ENCODE measurements around the gene MED20.
A peak's percentile ranks its signal among the peaks of the same experiment; 100 is the strongest.

MED20 gene

GRCh38 chr6:41900861-41901260, 20.1 kb downstream of the MED20 start:
- TF ChIP-seq, protein P1, sequence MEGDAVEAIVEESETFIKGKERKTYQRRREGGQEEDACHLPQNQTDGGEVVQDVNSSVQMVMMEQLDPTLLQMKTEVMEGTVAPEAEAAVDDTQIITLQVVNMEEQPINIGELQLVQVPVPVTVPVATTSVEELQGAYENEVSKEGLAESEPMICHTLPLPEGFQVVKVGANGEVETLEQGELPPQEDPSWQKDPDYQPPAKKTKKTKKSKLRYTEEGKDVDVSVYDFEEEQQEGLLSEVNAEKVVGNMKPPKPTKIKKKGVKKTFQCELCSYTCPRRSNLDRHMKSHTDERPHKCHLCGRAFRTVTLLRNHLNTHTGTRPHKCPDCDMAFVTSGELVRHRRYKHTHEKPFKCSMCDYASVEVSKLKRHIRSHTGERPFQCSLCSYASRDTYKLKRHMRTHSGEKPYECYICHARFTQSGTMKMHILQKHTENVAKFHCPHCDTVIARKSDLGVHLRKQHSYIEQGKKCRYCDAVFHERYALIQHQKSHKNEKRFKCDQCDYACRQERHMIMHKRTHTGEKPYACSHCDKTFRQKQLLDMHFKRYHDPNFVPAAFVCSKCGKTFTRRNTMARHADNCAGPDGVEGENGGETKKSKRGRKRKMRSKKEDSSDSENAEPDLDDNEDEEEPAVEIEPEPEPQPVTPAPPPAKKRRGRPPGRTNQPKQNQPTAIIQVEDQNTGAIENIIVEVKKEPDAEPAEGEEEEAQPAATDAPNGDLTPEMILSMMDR (conservative IDR thresholded peaks at IDR 0.05; ENCODE audit: low read depth, low read length): no peak
- no peak for DNase-seq (ENCODE audit: low read depth)
- H3K4me3 ChIP-seq (ENCODE audit: low read length): no peak overlapping the region

GRCh38 chr6:41896281-41896680, 24.7 kb downstream of the MED20 start:
- H3K4me3 ChIP-seq (ENCODE audit: low read length): peak overlapping the region; percentile 81
- DNase-seq (ENCODE audit: low read depth): no peak

DNA sequence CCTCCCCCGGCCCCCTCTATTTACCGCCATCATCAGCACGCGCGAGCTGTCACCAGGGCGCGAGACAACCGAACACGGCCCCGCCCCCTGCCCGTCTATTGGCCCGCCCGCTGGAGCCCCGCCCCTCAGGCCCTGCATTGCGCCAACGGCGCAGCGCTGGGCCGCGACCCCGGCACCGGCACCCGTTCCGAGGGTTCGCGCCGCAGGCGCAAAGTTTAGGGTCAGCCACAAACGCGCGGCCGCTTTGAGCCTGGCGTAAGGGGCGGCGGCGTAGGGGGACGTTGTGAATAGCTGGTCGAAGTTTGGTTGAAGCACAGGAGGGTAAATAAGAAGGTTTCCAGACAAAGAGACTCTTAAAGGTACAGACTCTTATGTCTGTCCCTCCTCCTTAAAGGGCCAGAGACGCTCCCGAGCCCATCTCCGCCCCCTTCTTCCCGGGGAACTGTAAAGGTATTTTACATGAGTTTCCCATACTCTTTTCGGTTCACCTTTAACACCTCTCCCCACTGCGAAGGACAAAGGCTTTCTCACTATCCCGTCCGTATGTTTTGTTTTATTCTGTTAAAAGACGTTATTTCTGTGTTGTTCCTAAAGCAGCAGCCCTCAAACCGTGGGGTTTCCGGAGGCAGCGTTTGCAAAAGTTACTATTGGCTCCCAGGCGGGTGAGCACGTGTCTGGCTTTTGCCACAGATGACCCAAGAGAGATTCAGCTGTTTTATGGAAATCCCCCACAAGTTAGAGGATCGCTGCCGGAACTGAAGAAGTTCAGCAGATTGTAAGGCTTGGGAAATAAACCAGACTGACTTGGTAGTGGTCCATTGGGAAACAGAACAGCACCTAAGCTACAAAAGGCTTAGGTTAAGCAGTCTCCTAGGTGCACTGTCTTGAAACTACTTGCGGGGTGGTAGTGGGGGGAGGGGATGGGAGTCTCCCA, 25.4 kb downstream of the MED20 start, which contains the start of gene USP49:
Gene USP49 (minus strand): TSS at position 76 of the 934 bp plus-strand sequence. CDS start 88,392 bp downstream, outside the sequence.
- no peak for DNase-seq (ENCODE audit: low read depth)
- peak within 1 kb of the TSS; percentile 81 for H3K4me3 ChIP-seq (ENCODE audit: low read length)
- TF ChIP-seq, protein P1 (conservative IDR thresholded peaks at IDR 0.05; ENCODE audit: low read depth, low read length): no peak

More at GRCh38 chr6:41896281-41896680, 24.7 kb downstream of the MED20 start:
- TF ChIP-seq, protein P1 (conservative IDR thresholded peaks at IDR 0.05; ENCODE audit: low read depth, low read length): no peak

DNA sequence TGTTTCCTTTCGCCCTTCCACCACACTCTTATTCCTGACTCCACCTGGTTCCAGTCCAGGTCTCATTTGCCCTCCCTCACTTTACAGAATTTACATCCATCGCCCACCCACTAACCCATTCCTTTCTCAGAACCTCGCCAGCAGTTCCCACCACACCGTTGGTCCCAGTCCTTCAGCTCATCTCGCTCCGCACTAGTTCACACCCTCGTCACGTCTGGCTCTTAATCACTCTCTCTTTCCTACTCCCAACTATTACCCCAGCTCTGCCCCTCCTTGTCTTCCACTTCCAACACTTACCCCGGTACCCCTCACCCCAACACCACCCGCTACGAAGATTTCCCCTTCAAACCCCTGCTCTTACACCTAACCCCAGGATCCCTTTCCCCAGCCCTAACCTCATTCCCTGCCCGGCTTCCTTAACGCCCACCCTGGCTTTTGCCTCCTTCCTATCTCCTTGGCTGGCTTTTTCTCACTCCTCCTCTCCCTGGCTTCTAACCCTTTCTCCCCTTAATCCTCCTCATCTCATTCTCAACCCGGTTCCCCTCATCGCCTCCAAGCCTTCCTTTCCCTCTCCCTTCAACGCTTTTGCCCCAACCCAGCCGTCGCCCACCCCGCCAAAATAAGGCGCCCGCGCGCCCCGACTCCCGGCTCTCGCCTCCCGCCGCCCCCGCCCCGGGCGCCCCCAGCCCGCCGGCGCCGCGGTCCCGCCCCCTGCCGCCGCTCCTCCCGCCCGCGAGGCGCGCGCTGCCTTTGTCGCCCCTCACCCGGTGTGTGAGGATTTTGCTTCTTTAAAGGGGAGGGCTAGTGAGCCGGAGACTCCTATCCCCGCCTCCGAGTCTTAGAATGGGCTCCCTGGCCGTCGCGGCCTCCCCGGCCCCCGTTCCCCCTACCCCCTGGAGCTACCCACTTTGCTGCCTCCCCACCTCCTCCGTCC, 26.3 kb downstream of the MED20 start:
- DNase-seq (ENCODE audit: low read depth): no peak
- TF ChIP-seq, protein P1 (conservative IDR thresholded peaks at IDR 0.05; ENCODE audit: low read depth, low read length): no peak
- peak overlapping the region; percentile 81 for H3K4me3 ChIP-seq (ENCODE audit: low read length)

GRCh38 chr6:41892921-41893564, 27.9 kb downstream of the MED20 start:
- DNase-seq (ENCODE audit: low read depth): no peak
- no peak overlapping the region for H3K4me3 ChIP-seq (ENCODE audit: low read length)
- TF ChIP-seq, protein P1 (conservative IDR thresholded peaks at IDR 0.05; ENCODE audit: low read depth, low read length): no peak

GRCh38 chr6:41887331-41887751, 33.6 kb downstream of the MED20 start:
- no peak for DNase-seq (ENCODE audit: low read depth)
- no peak overlapping the region for H3K4me3 ChIP-seq (ENCODE audit: low read length)
- TF ChIP-seq, protein P1 (conservative IDR thresholded peaks at IDR 0.05; ENCODE audit: low read depth, low read length): no peak

Measured in retinal pigment epithelial cell (primary cell).